Liver (tissue), 3 donors: Measurements from ENCODE around the gene KAZALD1.

Experiments
- ATF3 ChIP-seq: IDR thresholded peaks from 2 replicates; pipeline ENCODE4 v1.6.1; 2016; ENCODE audit warnings: antibody characterized with exemption
- CTCF ChIP-seq: fragments of 150-350 bp; IDR thresholded peaks from 2 replicates; pipeline ENCODE4 v1.5.1; 2017; ENCODE audit warnings: improper control_type of control experiment, low read depth, low read length; ENCODE audit not compliant: missing input control
- FOXA1 ChIP-seq: IDR thresholded peaks from 2 replicates; pipeline ENCODE4 v1.6.1; 2016; ENCODE audit warnings: antibody characterized with exemption
- GABPA ChIP-seq, 2 donors: IDR thresholded peaks in 1 of 2; conservative IDR thresholded peaks in 1 of 2; 2 replicates each; pipeline ENCODE4 v1.6.1; 2016; ENCODE audit warnings: antibody characterized with exemption in 2 of 2, mild to moderate bottlenecking in 1 of 2, moderate library complexity in 1 of 2
- HNF4A ChIP-seq, 2 donors: conservative IDR thresholded peaks; 2 replicates each; pipeline ENCODE4 v1.6.1; 2016; ENCODE audit warnings: antibody characterized with exemption in 2 of 2, mild to moderate bottlenecking in 2 of 2
- JUND ChIP-seq, 2 donors: IDR thresholded peaks; 2 replicates each; pipeline ENCODE4 v1.6.1; 2016; ENCODE audit warnings: antibody characterized with exemption in 2 of 2
- MAX ChIP-seq: IDR thresholded peaks from 2 replicates; pipeline ENCODE4 v1.6.1; 2016; ENCODE audit warnings: antibody characterized with exemption
- RAD21 ChIP-seq, 2 donors: IDR thresholded peaks; 2 replicates each; pipeline ENCODE4 v1.6.1; 2016; ENCODE audit warnings: antibody characterized with exemption in 2 of 2, mild to moderate bottlenecking in 2 of 2
- REST ChIP-seq: IDR thresholded peaks from 2 replicates; pipeline ENCODE4 v1.6.1; 2016; ENCODE audit warnings: antibody characterized with exemption, mild to moderate bottlenecking
- TAF1 ChIP-seq: conservative IDR thresholded peaks from 2 replicates; pipeline ENCODE4 v1.6.1; 2016; ENCODE audit warnings: antibody characterized with exemption, mild to moderate bottlenecking
- YY1 ChIP-seq: IDR thresholded peaks from 2 replicates; pipeline ENCODE4 v1.6.1; 2016; ENCODE audit warnings: antibody characterized with exemption, mild to moderate bottlenecking
- donor health status: healthy.
- donor health status: healthy.

GRCh38 chr10:101042118-101042517 lies 19.7 kb upstream of the KAZALD1 start:
- TF ChIP-seq CTCF (no peak), YY1 (no peak), MAX (no peak), ATF3 (no peak), TAF1 (no peak), JUND (IDR thresholded peaks at IDR 0.05) (no peak), GABPA (IDR thresholded peaks at IDR 0.05 in 1 of 2, conservative IDR thresholded peaks at IDR 0.05 in 1 of 2) (no peak), REST (no peak), RAD21 (IDR thresholded peaks at IDR 0.05) (no peak), HNF4A (conservative IDR thresholded peaks at IDR 0.05) (no peak), FOXA1 (no peak)
